GM18498 (cell line): ENCODE results near the gene PHC2.
"Not testable (repeated sequence)": the region's sequence is repeated elsewhere in the genome, so short reads cannot be mapped to it uniquely, and the experiment has no call there.

ENCODE experiments used
- ATAC-seq: cut with Tn5 transposase; IDR thresholded peaks from one replicate; pipeline ENCODE4 v1.9.1; 2021; ENCODE audit warnings: mild to moderate bottlenecking, moderate library complexity; ENCODE audit not compliant: unreplicated experiment

Gene PHC2

DNA sequence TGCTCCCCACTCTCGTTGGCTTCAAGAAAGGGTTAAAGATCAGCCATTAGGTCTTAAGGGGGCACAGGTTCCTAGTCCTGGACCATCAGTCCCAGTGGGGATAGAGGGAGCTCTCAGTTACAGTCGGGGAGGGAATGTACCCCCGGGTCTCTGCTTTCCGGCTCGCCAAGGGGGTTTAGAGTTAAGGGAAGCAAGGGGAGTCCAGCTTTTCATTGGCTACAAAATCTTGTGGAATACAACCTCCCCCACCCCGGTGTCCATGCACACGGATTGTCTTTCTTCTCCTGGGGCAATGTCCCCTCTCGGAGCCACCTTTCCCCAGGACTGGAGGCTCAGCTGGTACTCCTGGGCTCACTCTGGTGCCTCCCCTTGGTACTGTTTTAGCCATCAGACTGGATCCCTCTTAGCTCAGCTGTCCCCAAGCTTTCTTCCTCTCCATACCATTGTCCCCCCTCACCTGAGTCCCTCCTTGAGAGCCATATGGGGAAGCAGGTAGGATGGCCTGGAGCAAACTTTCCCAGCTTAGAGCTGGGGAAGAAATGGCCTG, 110.2 kb downstream of the PHC2 start, which contains the start of gene A3GALT2:
TSS of gene A3GALT2 (minus strand) at position 480 of the 547 bp plus-strand sequence. CDS start at position 480, 0 bp downstream.
- ATAC-seq = no peak

DNA sequence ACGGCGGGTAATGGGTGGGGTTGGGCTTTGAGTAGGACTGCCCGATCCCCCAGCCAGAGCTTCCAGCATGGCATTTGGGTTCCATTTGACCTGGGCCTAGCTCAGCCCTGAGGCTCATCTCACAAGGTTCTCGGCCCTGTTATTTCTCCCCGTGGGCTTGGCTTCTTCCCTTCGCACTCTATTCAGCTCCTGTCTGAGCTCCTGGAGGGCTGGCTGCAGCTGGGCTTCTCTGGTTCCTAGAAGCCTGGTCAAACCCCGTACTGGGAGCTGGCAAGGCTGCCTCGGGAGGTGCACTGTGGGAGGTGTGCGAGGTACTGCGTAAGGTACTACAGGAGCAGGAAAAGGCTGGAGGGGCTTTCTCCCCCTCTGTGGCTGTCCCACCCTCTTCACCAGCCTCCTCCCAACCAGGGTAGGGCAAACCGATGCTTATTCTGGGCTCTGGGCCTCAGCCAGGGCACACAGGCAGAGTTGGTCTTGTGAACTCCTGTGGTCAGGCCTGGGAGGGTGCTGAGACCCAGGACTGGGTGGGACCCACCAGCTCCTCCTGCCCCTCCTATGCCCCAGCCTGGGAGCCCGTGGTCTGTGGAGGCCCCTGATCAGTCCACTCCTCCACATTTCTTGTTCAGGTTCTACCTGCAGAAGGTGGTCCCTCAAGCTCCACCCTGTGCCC, 110.8 kb downstream of the PHC2 start:
- ATAC-seq = no peak

DNA sequence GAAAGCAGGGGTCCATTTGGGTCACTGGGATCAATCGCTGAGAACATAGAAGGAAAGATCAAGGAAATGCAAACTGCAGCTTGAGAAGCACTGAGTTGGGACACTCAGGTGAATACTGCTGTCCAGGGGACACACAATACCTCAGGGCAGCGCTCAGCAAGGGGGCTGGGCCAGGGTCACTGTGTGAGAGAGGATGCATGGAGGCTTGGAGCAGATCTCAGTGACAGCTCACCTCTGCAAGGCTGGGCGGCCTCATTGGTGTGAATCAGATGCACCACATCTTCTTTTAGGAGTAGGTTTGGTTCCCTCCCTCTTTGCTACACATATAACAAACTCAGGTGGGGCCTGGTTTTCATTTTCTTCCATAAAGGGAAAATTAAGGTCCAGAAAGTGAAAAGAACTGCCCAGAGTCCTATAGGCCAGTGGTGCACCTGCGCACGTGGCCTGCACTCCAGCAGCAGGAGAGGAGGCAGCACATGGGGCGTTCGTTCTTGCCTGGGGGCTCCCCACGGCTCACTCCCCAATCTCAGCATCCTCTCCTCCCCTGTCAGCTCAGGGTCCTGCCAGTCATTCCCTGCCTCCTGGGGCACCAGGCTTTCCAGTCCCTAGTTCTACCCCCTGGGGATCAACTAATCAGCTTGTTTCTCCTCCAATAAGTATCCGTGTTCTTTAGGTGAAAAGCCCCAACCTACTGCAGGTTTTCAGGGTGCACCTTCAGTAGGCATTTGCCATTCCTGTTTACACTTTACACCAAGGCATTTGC, 111.5 kb downstream of the PHC2 start:
- ATAC-seq = no peak

DNA sequence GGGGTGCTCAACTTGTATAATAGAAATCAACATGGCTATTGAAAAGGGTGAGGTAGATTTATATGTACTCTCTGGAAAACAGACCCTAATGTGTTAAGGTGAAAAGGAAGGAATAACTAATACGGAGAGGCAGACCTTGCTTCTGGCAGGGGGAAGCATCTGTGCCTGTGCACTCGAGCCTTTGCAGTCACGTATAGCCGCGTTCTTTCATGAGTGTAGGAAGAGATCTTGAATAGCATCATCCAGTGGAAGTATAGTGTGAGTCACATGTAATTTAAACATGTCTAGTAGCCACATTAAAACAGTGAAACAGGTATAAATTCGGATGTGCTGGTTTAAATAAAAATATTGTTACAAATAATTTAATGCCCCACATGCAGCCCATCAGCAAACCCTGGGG, 112.9 kb downstream of the PHC2 start:
- ATAC-seq = no peak

DNA sequence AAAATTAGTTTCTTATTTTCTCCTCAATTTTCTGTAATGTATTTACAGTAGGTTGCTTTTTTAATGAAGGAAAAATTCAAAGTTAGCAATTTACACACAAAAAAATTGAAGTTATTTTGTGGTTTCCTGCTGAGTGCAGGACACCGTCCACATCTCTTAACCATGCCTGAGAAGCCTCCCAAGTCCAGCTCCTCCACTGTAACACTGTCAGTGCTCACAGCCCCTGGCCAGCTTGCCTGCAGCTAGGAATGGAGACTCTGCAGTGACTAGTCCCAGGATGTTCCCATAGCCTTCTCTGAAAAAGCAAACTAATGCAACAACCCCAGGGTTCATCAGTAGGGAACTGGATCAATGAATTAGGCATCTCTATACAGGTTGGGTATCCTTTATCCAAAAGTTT, 113.5 kb downstream of the PHC2 start:
- no peak for ATAC-seq

DNA sequence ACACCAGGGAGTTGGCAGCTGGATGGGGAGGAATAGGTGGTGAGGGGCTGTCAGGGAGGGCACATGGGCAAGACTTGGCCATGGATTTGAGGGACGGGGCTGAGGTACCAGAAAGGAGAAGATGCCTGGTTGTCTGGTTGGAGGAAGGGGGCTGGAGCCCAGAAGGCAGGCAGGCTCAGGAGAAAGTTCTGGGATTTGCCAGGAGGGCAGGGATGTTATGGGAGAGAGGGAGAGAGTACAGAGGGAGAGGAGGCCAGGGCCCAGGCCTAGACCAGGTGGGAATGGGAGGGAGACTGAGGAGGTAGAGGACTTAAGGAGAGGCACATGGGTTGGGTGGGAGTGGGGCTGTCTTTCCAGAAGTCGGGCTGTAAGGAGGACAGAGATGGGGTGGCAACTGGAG, 114.3 kb downstream of the PHC2 start:
- no peak for ATAC-seq

DNA sequence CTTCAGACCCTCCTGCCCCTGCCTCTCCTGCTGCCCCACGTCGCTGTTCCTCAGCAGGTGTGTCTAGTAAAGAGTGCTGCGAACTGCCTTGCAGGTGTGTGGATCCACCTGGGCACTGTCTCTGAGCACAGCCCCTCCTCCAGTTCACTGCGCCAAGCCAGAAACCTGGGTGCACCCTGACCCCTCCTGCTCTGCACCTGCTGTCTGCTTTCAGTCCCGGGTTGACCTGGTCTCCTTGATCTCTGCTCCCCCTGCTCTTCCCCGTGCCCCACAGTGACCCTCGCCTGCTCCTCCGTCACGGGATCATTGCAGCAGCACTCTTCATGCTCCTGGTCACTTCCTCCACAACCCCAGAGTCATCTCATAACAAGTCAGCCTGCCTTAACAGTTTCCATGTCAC, 116.5 kb downstream of the PHC2 start:
- no peak for ATAC-seq

DNA sequence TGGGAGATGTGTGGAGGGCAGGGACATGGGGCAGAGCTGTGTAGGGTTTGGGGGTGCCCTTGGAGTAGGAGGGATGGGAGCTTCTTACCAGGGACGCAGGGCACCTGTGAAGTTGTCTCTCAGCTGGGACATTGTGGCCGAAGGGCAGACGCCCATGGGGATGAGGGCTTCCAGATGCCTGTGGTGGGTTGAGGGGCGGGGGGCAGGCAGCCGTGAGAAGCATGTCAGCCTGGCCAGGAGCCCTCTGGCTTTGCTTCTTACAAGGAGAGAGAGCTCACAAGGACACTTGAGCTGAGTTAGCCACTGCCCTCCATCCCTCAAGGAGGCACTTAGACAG, 118.5 kb downstream of the PHC2 start:
- no peak for ATAC-seq

DNA sequence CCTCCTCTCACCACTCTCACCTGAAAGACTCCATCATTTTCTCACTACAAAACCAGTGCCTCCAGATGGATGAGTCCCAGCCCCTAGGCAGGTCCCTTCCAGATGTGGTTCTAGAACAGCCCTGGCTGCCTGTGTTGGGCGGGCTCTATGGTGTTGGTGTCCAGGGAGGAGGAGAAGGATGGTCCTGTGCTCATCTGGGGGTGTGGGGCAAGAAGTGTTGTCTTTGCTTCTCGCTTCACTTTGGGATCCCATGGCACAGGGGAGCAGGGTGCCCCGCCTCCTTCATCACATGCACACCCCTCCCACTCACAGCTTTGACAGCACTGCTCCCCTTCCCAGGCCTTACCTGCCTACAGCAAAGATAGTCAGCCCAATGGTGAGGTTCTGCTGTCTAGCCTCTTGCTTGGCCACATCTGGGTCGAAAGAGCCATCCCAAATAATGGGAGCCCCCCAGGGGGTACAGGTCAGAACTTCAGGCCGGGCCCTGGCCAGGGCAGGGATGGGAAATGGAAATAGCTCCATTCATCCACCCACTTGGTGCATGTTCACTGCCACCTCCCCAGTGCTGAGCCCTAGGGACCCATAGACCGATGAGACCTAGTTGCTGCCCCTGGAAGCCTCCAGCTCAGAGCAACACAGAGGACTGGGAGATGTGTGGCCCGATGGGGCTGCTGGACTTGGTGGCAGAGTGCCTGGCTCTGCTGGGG, 119.0 kb downstream of the PHC2 start:
- no peak for ATAC-seq

DNA sequence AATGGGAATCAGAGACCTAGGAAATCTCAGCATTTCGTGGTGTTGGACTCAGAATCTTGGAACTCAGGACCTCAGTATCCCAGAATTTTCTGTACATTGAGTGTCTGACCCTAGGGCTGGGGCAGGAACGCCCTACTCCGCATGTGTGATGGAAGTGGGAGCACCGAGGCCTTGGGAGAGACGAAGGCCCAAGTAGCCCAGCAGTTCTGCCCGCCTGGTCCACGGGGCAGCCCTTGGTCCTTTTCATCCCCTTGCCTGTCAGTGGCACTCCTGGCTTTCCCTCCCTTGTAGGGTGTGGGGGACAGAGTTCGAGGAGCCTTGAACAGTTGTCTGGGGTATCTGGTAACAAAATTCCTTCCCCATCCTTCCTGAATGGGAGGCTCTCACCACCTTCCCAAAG, 120.2 kb downstream of the PHC2 start:
- no peak for ATAC-seq

DNA sequence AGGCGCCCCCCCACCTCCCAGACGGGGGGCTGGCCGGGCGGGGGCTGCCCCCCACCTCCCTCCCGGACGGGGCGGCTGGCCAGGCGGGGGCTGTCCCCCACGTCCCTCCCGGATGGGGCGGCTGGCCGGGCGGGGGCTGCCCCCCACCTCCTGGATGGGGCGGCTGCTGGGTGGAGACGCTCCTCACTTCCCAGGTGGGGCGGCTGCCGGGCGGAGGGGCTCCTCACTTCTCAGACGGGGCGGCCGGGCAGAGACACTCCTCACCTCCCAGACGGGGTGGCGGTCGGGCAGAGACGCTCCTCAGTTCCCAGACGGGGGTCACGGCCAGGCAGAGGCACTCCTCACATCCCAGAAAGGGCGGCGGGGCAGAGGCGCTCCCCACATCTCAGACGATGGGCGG, 121.5 kb downstream of the PHC2 start:
- not testable (repeated sequence) for ATAC-seq

DNA sequence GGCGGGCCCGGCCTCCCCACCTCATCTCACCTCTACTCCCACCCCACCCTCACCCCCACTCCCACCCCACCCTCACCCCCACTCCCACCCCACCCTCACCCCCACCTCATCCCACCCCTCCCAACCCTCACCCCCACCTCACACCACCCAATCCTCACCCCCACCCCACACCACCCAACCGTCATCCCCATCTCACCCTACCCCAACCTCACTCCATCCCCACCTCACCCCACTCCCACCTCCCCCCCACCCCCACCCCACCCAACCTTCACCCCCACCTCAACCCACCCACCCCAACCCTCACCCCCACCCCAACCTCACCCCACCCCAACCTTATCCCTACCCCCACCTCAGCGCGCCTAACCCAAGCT, 123.4 kb downstream of the PHC2 start:
- no peak for ATAC-seq

DNA sequence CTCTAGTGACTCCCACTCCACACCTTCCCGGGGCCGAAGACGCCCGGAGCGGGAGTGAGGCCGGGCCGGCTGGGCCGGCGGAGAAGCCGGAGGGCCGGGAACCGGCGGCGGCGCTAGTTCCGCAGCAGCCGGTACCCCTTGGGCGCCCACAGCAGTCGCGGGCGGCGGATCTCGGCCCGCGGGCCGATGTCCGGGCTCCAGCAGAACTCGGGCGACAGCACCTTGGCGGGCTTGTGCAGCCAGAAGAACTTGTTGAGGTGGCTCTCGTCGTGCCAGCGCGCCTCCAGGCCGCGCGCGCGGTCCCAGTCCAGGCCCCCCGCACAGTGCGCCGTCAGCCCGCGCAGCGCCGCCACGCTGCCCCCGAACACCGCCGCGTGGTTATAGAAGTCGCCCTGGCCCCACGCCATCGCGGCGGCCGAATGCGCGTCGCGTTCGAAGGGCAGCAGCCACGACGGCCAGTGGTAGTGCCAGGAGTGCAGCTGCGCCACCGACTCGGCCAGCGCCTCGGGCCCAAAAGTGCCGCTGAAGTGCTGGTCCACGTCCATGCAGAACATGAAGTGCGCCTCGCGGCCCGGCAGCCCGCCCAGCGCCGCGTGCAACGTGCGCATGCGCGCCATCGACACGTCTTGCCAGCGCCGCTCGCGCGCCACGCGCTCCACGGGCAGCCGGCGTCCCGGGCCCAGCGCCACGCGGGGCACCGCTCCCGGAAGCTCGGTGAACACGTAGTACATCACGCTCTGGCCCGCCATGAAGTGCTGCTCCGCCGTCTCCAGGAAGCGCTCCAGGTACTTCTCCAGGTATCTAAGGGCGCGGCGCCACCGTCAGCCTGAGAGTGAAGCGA, 124.0 kb downstream of the PHC2 start:
- no peak for ATAC-seq

DNA sequence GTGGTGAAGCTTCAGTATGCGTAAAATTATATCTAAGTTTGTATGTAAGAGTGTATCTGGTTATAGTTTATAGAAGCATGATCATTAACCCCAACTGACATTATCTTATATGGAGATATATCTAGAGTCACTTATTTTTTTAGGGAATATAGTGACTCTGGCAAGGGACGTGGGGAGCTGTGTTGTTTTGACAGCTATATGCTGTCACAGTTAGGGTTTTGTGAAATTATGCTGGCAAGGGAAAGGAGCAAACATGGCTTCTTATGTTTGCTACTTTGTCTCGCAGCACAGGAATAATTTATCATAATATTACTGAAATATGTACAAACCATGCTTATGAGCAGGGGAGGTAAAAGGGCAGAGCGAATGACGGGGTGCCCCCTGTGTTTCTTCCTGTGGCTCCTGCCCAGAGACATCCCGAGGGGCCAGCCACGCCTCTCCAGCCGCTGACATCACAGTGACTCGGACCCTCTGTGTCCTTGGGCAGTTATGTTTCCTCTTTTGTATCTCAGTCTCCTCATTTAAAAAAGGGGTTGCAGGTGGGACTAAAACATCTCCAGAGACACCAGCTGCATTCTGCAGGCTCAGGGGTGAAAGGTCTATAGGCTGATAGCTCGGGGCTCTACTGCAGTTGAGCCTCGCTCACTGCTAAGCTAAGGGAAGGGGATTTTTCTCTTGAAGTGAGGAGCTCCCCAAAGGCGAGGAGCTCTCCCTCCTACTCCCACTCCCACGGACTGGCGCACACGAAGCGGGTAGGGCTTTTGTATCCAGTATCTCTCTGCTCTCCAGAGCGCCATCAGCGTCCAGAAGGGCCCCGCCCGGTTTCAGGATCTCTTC, 124.9 kb downstream of the PHC2 start:
- no peak for ATAC-seq

DNA sequence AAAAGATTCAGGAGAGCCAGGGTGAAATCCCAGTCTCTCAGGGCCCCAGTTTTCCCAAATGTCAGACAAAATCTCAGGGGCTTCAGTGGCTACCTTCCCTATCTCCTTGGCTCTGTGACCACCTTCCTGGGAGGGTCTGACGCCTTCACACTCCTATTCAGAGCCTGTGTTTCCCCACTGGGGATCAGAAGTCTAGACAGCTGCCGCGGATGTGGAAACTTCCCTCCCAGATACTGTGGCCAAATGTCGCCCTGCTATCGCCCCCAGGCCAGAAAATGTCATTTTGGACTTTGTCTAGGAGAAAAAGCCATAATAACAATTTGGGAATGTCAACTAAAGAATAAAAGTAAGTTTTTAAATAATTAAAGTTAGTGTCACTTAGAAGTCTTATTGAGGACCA, 125.9 kb downstream of the PHC2 start:
- ATAC-seq = no peak

DNA sequence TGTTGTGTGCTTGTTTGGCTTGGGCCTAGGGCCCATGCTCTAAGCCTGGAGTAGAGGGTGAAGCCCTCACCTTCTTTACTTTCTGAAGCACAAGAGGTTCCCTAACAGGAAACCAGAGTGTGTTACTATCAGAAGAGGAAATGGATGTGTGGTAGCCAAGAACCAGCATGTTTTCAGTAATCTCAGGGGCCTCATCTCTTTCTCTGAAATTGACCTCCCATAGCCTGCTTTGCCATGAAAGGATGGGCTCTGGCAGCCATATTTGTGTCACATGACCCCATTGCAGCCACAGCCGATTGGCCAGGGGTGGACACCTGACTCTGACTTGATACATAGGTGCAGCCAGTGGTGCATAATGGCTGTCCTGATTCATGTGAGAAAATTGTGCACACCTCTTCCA, 128.6 kb downstream of the PHC2 start:
- ATAC-seq = no peak

DNA sequence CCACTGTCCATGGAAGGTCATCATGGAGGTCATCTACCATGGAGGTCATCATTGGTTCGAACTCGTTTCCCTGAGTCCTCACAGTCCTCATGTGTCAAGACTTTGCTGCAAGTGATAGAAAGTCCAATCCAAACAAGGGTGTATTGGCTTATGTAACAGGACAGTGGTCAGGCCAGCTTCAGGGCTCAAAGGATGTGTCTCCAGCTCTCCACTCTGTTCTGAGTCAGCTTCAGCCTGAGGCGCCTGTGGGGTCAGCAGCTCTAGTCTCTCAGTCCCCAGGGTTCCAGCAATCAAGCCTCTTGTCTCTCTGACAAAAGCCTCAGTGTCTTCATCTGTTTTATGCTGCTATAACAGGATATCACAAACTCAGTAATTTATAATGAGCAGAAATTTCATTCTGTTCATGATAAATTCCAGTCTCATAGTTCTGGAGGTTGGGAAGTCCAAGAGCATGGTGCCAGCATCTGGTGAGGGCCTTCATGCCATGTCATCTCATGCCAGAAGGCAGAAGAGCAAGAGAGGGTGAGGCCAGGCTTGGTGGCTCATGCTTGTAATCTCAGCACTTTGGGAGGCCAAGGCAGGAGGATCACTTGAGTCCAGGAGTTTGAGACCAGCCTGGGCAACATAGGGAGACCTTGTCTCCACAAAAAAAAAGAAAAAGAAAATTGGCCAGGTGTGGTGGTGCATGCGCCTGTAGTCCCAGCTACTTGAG, 129.5 kb downstream of the PHC2 start:
- no peak for ATAC-seq

DNA sequence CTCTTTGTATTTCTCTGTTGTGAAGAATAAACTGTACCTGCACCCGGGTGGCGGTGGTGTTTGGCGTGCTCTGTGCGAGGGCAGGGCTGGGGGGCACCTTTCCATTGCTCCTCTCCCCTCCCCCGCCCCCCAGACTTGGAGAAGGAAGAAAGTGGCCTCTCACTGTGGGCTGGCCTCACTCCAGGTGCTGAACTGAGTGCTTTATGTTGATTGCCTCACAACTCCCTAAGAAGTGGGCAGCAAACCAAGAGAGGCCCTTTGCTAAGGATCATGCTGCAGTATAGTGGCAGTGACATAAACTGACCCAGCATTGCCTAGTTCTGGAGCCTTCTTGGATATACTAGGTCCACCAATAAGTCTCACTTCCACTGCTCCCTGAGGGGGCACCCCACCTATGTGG, 130.2 kb downstream of the PHC2 start:
- no peak for ATAC-seq

DNA sequence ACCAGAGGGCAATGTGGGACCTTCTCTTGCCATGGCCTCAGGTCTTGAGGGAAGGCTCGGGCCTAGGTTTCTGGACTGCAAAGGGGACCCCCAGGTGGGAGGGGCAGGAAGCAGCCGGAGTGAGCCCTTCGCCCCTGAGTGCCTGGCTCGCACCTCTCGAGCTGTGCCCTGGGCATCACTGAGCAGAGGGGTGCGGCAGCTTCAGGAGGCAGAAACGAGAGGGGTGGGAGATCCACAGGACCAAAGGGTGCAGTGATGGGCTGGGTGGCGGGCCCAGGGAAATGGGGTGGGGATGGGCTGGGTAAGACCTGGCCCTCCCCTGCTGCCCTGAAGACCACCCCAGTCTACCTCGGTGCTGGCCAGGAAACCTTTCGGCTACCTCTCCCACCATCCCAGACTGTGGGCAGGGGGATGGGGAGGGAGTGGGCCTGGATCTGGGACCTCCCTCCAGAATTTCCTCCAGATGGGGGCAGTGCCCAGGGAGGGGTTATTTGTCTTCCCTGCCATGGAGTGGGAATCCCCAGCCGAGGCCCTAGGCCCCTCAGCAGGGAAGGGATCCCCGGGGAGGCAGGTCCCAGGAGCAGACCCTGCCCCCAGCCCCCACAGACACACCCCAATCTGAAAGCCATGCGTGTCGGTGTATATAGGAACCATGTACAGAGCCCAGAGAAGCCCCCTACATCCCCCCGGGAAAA, 131.3 kb downstream of the PHC2 start:
- no peak for ATAC-seq
